Fibroblast of peridontal ligament (primary cell): ENCODE measurements around the gene FAF1.

Source experiments
- DNase-seq: peaks from one replicate; pipeline ENCODE4 v3.0.0-alpha.2; 2010; ENCODE audit errors: extremely low read depth

The FAF1 gene

GRCh38 chr1:50488876-50489275, 471.2 kb downstream of the FAF1 start:
- no peak for DNase-seq

- DNase-seq = no peak
Observed at GRCh38 chr1:50488356-50488755, 471.7 kb downstream of the FAF1 start.

- no peak for DNase-seq
Observed at GRCh38 chr1:50487725-50488124, 472.3 kb downstream of the FAF1 start.

- no peak for DNase-seq
Observed at GRCh38 chr1:50481142-50481736, 478.8 kb downstream of the FAF1 start.

- DNase-seq = no peak
Observed at GRCh38 chr1:50476800-50477199, 483.3 kb downstream of the FAF1 start.

- DNase-seq = peak; percentile 3
Observed at GRCh38 chr1:50474859-50475809, 484.9 kb downstream of the FAF1 start.

- DNase-seq = no peak
Observed at GRCh38 chr1:50473513-50473912, 486.6 kb downstream of the FAF1 start.

- DNase-seq = no peak
Observed at GRCh38 chr1:50471967-50472366, 488.1 kb downstream of the FAF1 start.

GRCh38 chr1:50462964-50463363, 497.1 kb downstream of the FAF1 start:
- DNase-seq = no peak

GRCh38 chr1:50458507-50458906, 501.6 kb downstream of the FAF1 start:
- peak; percentile 23 for DNase-seq

- DNase-seq = no peak
Observed at GRCh38 chr1:50454911-50455310, 505.2 kb downstream of the FAF1 start.

- DNase-seq = no peak
Observed at GRCh38 chr1:50453266-50453665, 506.8 kb downstream of the FAF1 start.

GRCh38 chr1:50452700-50453099, 507.4 kb downstream of the FAF1 start:
- no peak for DNase-seq

GRCh38 chr1:50450861-50451653, 509.0 kb downstream of the FAF1 start:
- no peak for DNase-seq

- DNase-seq = peak; percentile 85
Observed at GRCh38 chr1:50447961-50448360, 512.1 kb downstream of the FAF1 start.

- no peak for DNase-seq
Observed at GRCh38 chr1:50441183-50441582, 518.9 kb downstream of the FAF1 start.

- DNase-seq = no peak
Observed at GRCh38 chr1:50438945-50439344, 521.1 kb downstream of the FAF1 start.

GRCh38 chr1:50436489-50436888, 523.6 kb downstream of the FAF1 start:
- no peak for DNase-seq

GRCh38 chr1:50430010-50430405, 530.1 kb downstream of the FAF1 start:
- DNase-seq = no peak

GRCh38 chr1:50427818-50428779, 532.0 kb downstream of the FAF1 start:
- no peak for DNase-seq
